ENCODE results near the gene DOCK10.

Gene DOCK10

DNA sequence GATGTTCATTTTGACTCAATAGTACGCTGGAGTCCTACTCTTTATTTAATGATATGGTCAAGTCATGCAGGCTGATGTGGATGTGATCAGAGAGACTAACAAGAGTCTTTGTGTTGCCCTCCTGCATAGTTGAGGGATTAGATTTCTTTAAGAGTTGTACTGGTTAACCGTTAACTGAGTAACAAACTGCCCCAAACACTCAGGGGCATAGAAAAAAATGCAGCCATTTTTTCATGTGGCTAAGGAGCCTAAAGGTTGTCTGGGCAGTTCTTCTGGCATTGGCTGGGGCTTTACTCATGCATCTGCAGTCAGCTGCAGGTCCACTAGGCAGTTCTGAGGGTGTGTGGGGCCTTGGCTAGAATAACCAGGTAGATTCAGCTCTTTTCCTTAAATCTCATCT is 32.5 kb downstream of the DOCK10 start:
- no peak for DNase-seq

DNA sequence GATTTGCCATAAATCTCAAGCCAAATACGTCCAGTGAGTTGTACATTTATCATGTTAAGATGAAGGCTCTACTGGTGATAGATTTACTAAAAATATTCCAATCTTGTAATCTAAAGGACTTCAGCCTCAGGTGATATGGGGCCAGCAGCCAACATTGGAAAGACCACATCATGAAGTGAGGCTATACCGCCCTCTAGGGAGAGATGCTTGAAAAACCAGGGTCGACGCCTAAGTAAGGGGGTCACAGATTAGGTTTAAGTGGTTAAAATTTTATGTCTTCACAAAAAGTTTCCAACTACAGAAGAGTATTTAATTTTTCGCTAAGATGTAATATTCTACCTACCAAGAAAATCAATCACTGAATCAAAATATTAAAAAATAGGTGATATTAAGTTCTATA is 33.3 kb downstream of the DOCK10 start:
- DNase-seq, result no peak

- no peak for DNase-seq
These were observed 34.0 kb downstream of the DOCK10 start for GRCh38 chr2:225008179-225008856.

DNA sequence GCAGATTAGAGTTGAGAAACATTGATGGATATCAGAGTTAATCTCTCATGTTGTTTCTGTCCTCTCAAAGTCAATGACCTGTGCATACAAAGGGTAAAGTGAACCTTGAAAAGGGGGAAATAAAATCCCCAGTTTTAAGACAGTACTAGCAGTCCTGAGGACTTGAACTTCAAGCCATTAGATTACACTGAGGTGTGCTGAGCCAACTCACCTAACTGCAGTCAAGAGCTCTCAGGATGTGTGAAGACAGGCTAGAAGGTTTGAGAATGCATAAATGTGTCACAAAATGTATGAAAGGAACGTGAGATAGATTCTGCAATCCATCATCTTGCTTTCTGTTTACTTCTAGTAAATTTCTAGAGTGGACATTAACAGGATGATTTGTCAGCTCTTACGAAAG is 35.5 kb downstream of the DOCK10 start:
- no peak for DNase-seq

DNA sequence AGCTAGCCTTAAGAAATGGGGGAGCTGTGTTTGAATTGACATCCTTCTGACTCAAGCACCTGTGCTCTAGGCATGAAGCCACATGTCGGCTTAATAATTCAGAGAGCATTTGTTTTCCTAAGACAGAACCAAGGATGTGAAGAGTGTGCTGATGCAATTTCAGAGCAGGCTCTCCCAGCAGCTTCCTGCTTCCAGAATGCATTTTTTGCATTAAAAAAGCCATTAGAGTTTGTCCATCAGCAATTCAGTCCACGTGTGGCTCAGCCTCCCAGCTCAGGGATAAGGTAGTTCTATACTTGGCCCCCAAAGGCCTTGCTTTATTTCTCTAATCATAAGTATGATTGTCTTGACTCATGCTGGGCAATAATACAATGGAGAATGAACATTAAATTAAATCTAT is 37.7 kb downstream of the DOCK10 start:
- DNase-seq, result no peak

DNA sequence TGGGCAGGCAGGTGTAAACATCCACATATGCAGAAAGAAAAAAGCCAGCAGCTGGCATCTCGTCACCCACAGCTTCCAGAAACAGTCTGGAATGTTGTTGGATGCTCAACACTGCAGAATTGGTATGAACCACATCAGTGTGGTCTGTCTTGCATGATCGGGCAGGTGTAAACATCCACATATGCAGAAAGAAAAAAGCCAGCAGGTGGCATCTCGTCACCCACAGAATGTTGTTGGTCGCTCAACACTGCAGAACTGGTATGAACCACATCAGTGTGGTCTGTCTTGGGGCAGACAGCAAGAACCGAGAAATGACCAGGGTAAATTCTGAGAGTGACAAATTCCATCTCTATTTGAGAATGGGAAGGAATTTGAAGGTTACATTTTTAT is 39.6 kb downstream of the DOCK10 start:
- peak; percentile 57 for DNase-seq

GRCh38 chr2:225002039-225002655 is 40.1 kb downstream of the DOCK10 start:
- peak; percentile 60 for DNase-seq

DNA sequence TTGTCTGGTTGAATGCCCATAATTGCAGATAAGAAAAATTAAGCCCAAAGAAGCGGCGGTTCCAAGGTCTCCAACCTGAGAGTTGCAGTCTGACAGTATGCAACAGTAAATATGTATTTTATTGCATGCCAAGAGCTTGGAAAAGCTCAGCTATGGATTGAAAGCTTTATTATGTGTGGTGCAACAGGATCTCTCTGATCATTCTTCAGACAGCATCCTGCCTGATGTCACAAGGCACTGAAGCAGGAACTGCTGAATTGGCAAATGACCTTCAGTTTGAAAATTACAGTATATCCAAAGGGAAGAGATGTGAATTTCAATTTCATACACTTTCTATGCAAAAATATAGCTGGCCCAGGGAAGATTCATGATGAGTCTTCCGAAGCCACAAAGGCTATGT is 42.5 kb downstream of the DOCK10 start:
- DNase-seq, result no peak

DNA sequence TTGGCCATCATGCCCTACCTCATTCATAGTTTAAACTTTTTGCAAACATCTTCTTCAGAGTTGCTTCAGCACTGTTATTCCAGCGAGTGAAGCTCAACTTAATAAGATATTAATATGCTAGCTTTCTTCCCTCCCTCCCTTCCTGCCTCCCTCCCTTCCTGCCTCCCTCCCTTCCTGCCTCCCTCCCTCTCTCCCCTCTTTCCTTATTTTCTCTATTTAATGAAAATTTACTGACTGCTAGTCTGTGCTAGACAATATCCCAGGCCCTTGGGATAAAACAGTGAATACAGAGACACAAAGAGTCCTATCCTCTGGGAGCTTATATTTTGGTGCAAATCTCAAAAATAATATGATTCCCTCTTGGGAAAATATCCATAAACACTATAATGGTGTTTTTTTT is 42.9 kb downstream of the DOCK10 start:
- no peak for DNase-seq

DNA sequence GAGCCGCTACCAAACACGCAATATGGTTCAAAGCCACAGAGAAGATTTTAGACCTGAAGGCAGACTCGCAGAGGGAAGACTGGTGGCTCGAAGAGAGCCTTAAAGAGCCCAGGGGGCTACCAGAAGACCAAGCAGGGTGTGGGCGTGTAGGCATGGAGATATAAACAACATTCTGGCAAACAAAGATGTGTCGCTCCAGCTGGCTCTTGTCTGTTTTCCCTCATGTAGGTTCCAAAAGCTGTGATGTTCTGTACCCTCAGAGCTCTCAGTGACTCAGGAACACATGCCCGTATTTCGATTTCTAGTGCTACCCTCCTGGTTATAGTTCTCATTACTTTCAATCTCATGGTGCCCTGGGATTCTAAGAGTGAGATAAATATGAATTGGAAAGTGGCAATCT is 44.5 kb downstream of the DOCK10 start:
- no peak for DNase-seq

DNA sequence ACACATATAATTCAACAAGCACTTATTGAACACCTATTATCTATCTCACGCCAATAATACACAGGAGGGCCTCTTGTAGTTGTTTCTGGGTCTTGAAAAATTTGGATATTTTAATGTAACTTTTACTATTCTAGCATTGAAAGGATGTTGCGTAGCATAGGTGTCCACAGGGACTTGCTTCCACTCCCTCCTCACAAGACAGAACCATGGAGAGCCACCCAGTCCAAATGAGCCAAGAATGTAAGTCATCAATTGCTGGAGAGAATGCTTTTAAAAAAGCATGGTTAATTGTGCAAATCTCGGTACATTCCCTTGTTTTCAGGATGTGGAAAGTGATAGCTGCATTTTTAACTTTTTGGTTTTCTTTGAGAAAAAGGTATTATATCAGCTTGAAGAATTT is 46.8 kb downstream of the DOCK10 start:
- no peak for DNase-seq

DNA sequence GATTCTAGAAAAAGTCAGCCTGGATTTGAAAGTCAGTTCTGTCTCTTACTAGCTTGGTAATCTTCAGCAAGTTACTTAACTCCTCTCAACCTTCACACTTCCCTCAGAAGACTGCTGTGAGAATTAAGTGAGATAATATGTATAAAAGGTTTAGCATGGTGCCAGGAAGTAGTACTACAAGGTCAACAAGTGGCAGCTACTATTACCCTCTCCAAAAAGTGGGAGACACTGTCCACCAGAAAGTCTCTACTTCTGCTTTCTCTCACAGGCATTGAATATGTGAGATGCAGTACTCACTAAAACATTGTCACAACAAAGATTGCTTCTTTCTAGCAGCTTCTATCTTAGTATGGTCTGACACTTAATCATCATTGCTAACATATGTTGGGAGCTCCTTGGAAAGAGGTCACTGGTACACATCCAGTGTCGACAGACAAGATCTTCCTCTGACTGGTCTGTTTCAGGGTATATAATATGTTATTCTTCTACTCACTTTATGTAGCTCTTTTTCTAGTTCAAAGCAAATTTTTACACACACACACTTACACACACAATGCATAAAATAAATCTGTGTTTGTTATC is 47.9 kb downstream of the DOCK10 start:
- DNase-seq, result no peak

DNA sequence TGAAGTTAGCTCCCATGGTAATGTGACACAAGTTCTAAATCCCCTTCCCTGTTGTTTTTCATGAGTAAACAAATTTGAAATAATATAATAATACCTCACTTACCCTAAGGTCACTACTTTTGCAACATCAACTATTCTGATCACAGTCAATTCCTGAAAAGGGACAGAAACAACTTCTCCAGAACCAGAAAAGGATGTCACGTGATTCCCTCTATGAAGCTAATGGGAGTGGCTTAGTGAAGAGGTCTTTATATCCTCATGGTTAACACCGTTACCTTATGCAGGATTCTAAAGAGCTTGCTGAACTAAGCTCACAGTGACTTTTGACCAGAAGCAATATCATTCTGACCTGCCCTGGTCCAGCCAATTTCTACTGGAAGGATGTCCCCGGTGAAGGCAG is 51.6 kb downstream of the DOCK10 start:
- DNase-seq, result no peak

GRCh38 chr2:224987733-224988132 is 54.5 kb downstream of the DOCK10 start:
- no peak for DNase-seq

DNA sequence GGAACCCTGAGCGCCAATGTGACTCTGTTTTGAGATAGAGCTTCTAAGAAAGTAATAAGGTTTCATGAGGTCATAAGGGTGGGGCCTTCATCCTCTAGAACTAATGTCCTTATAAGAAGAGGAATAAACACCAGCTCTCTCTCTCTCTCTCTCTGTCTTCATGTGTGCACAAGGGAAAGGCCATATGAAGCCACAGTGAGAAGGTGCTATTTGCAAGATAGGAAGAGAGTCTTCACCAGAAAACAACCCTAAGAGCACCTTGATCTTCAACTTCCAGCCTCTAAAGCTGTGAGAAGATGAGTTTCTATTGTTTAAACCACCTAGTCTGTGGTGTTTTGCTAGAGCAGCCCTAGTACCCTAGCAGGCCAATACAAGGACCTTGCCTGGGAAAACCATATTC is 55.8 kb downstream of the DOCK10 start:
- no peak for DNase-seq

DNA sequence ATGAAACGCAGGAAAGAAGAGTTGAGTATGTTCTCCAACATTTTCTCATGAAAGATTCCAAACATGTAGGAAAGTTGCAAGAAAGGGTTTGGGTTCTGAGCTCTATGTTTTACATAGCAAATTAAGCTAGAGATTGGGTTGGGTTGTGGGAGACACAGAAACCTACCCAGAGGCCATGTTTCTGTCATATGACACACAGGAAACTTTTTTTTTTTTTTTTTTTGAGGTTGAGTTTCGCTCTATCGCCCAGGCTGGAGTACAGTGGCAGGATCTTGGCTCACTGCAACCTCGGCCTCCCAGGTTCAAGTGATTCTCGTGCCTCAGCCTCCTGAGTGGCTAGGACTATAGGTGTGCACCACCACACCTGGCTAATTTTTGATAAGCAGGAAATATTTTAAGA is 57.6 kb downstream of the DOCK10 start:
- no peak for DNase-seq

GRCh38 chr2:224983712-224984554 is 58.3 kb downstream of the DOCK10 start:
- no peak for DNase-seq

GRCh38 chr2:224982910-224983711 is 59.2 kb downstream of the DOCK10 start:
- DNase-seq, result no peak

DNA sequence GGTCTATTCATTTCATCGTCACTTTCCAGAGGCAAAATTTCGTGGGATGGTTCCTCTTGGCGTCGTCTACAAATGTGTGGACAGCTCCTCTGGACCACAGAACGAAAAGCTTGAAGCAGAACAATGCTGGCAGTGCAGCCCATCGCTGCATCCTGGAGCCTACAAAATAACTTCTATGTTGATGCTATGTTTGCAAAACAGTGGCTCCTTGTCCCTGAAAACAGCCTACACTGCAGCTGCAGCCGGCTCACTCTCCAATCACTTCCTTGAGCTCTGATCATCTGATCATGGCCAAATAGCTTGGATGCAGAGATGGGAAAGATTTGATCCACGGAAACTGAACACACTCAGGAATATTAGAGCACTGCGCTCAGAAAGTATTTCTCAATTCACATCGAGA is 60.0 kb downstream of the DOCK10 start:
- DNase-seq, result no peak

GRCh38 chr2:224976629-224977525 is 65.4 kb downstream of the DOCK10 start:
- DNase-seq, result no peak

- no peak for DNase-seq
These were observed 66.5 kb downstream of the DOCK10 start for GRCh38 chr2:224975761-224976160.
